Transverse colon (tissue), 4 donors: ENCODE measurements around the gene RPS6KA3.

ENCODE experiments used
- POLR2A ChIP-seq: fragments of 450-650 bp; IDR thresholded peaks from one replicate; pipeline ENCODE4 v1.6.1; 2016; ENCODE audit warnings: antibody characterized with exemption, mild to moderate bottlenecking, moderate library complexity
- POLR2AphosphoS5 ChIP-seq, 3 donors: sonication (generic); formaldehyde crosslinking; IDR thresholded peaks; one replicate each; pipeline ENCODE4 v1.6.1; 2016; ENCODE audit warnings: antibody characterized with exemption in 3 of 3
- TF ChIP-seq, protein P1 (sequence below), 5 experiments: fragments of 200-600 bp in 3 of 5; fragments of 450-650 bp in 2 of 5; sonication (generic) in 3 of 5; IDR thresholded peaks; 1 replicate in 2 of 5; 2 replicates in 3 of 5; pipeline ENCODE4 v1.5.1; 2016 to 2017; ENCODE audit warnings: antibody characterized with exemption in 5 of 5, inconsistent platforms in 3 of 5, mild to moderate bottlenecking in 2 of 5, moderate library complexity in 1 of 5

GRCh38 chrX:20235755-20236154 is 31.0 kb downstream of the RPS6KA3 start:
- TF ChIP-seq POLR2AphosphoS5 (IDR thresholded peaks at IDR 0.05) (no peak), POLR2A (no peak)
- TF ChIP-seq, protein P1, sequence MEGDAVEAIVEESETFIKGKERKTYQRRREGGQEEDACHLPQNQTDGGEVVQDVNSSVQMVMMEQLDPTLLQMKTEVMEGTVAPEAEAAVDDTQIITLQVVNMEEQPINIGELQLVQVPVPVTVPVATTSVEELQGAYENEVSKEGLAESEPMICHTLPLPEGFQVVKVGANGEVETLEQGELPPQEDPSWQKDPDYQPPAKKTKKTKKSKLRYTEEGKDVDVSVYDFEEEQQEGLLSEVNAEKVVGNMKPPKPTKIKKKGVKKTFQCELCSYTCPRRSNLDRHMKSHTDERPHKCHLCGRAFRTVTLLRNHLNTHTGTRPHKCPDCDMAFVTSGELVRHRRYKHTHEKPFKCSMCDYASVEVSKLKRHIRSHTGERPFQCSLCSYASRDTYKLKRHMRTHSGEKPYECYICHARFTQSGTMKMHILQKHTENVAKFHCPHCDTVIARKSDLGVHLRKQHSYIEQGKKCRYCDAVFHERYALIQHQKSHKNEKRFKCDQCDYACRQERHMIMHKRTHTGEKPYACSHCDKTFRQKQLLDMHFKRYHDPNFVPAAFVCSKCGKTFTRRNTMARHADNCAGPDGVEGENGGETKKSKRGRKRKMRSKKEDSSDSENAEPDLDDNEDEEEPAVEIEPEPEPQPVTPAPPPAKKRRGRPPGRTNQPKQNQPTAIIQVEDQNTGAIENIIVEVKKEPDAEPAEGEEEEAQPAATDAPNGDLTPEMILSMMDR (IDR thresholded peaks at IDR 0.05): no peak
